ENCODE results near the gene ARFGAP3. TPM values are rescaled to one million over a fixed set of nuclear protein-coding genes. Genes with fewer than 3 reads are reported as not detected.
A peak's percentile ranks its signal among the peaks of the same experiment; 100 is the strongest.

Gene ARFGAP3
- total and polyA plus RNA-seq, 2 experiments from 2014 or later = 53.7 to 89.5 TPM

DNA sequence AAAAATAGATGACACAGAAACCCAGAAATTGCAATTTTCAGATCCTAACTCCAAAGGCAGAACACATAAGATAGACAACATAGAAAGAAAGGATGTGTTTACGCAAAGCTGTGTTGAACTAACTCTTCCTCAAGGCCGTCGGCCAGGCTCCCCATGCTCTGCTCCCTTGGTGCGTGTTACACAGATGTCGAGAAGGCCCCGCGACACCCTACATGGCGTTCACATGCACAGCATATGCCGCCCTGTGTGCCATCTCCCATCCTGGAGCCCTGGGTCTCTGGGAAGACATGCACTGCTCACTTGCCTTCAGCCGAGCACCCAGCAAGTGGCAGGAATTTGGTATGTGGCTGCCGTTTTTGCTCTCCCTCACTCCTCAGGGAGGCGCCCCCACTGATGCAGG lies 47.0 kb upstream of the ARFGAP3 start:
- no peaks in the 10 kb centered on the region for H3K9me2 ChIP-seq (replicated peaks; ENCODE audit: insufficient read depth)
- no peaks in the 10 kb centered on the region for H3K9me3 ChIP-seq (ENCODE audit: low read depth)
- DNase-seq (ENCODE audit: low spot score) = no peak
- peaks cover 89% of the 10 kb centered on the region for H3K79me2 ChIP-seq
- H3K4me3 ChIP-seq = no peak overlapping the region
- H4K20me1 ChIP-seq (ENCODE audit: insufficient read depth, poor library complexity, severe bottlenecking) = peaks cover 67% of the 10 kb centered on the region
- no peak overlapping the region for H3K27ac ChIP-seq
- WGBS (ENCODE audit: low lambda C conversion rate, missing lambda C conversion rate) = 94% methylated on average over 12 of the region's 12 CpGs
- H3K27me3 ChIP-seq = no peaks in the 10 kb centered on the region
- TF ChIP-seq CTCF (IDR thresholded peaks at IDR 0.05; ENCODE audit: poor library complexity) = no peak
- no peak for TF ChIP-seq EZH2 (IDR thresholded peaks at IDR 0.05; ENCODE audit: borderline replicate concordance)
- TF ChIP-seq EZH2phosphoT487 (IDR thresholded peaks at IDR 0.05; ENCODE audit: low read depth, severe bottlenecking, unreplicated experiment) = no peak
- peaks cover 7% of the 10 kb centered on the region for H3K4me1 ChIP-seq (ENCODE audit: insufficient read depth)
- no peak overlapping the region for H2AFZ ChIP-seq
- no peaks in the 10 kb centered on the region for H3K36me3 ChIP-seq (replicated peaks; ENCODE audit: insufficient read depth, low read depth)
- no peak overlapping the region for H3K4me2 ChIP-seq

- no peaks in the 10 kb centered on the region for H3K9me3 ChIP-seq (ENCODE audit: low read depth)
- H3K4me1 ChIP-seq (ENCODE audit: insufficient read depth) = peaks cover 7% of the 10 kb centered on the region
- H4K20me1 ChIP-seq (ENCODE audit: insufficient read depth, poor library complexity, severe bottlenecking) = peaks cover 69% of the 10 kb centered on the region
- DNase-seq (ENCODE audit: low spot score) = peak; percentile 79
- H3K9me2 ChIP-seq (replicated peaks; ENCODE audit: insufficient read depth) = no peaks in the 10 kb centered on the region
- H2AFZ ChIP-seq = no peak overlapping the region
- no peaks in the 10 kb centered on the region for H3K27me3 ChIP-seq
- H3K79me2 ChIP-seq = peaks cover 88% of the 10 kb centered on the region
- H3K4me3 ChIP-seq = no peak overlapping the region
- no peaks in the 10 kb centered on the region for H3K36me3 ChIP-seq (replicated peaks; ENCODE audit: insufficient read depth, low read depth)
- H3K27ac ChIP-seq = peak overlapping the region; percentile 52
- WGBS (ENCODE audit: low lambda C conversion rate, missing lambda C conversion rate) = 70% methylated on average over 15 of the region's 15 CpGs
- H3K4me2 ChIP-seq = no peak overlapping the region
- no peak for TF ChIP-seq EZH2phosphoT487 (IDR thresholded peaks at IDR 0.05; ENCODE audit: low read depth, severe bottlenecking, unreplicated experiment)
- TF ChIP-seq CTCF (IDR thresholded peaks at IDR 0.05; ENCODE audit: poor library complexity) = peak; percentile 41
Measured at GRCh38 chr22:42902875-42903510, 45.9 kb upstream of the ARFGAP3 start.

GRCh38 chr22:42901790-42902508 lies 44.9 kb upstream of the ARFGAP3 start:
- no peak for DNase-seq (ENCODE audit: low spot score)
- Histone ChIP-seq H3K9me3 (ENCODE audit: low read depth) (no peaks in the 10 kb centered on the region), H4K20me1 (ENCODE audit: insufficient read depth, poor library complexity, severe bottlenecking) (peaks cover 64% of the 10 kb centered on the region), H3K9me2 (replicated peaks; ENCODE audit: insufficient read depth) (no peaks in the 10 kb centered on the region), H3K27me3 (no peaks in the 10 kb centered on the region), H3K36me3 (replicated peaks; ENCODE audit: insufficient read depth, low read depth) (no peaks in the 10 kb centered on the region), H3K4me3 (no peak overlapping the region), H3K27ac (no peak overlapping the region), H3K4me1 (ENCODE audit: insufficient read depth) (peaks cover 7% of the 10 kb centered on the region), H3K79me2 (peaks cover 89% of the 10 kb centered on the region), H2AFZ (no peak overlapping the region), H3K4me2 (no peak overlapping the region)
- 88% methylated on average over 14 of the region's 14 CpGs for WGBS (ENCODE audit: low lambda C conversion rate, missing lambda C conversion rate)
- no peak for TF ChIP-seq EZH2phosphoT487 (IDR thresholded peaks at IDR 0.05; ENCODE audit: low read depth, severe bottlenecking, unreplicated experiment)
- no peak for TF ChIP-seq CTCF (IDR thresholded peaks at IDR 0.05; ENCODE audit: poor library complexity)
- TF ChIP-seq EZH2 (IDR thresholded peaks at IDR 0.05; ENCODE audit: borderline replicate concordance) = no peak
